NCI-H82 (cell line): ENCODE results near the gene CYP3A7.
"Not testable (repeated sequence)": the region's sequence is repeated elsewhere in the genome, so short reads cannot be mapped to it uniquely, and the experiment has no call there.

ENCODE experiments used
- DNase-seq: peaks from one replicate; lab custom pipeline; 2025; lab: John Stamatoyannopoulos, UW

CYP3A7 gene

GRCh38 chr7:99734987-99735386 is at the start of gene CYP3A7:
Gene CYP3A7, minus strand, starts transcription at chr7:99735196. Its CDS starts 103 bp downstream, at chr7:99735093.
- no peak for DNase-seq

GRCh38 chr7:99784007-99784406 is 49.0 kb upstream of the CYP3A7 start, which contains the start of gene CYP3A4:
Gene CYP3A4, minus strand, starts transcription at chr7:99784184. Its CDS starts 103 bp downstream, at chr7:99784081.
- no peak for DNase-seq

DNA sequence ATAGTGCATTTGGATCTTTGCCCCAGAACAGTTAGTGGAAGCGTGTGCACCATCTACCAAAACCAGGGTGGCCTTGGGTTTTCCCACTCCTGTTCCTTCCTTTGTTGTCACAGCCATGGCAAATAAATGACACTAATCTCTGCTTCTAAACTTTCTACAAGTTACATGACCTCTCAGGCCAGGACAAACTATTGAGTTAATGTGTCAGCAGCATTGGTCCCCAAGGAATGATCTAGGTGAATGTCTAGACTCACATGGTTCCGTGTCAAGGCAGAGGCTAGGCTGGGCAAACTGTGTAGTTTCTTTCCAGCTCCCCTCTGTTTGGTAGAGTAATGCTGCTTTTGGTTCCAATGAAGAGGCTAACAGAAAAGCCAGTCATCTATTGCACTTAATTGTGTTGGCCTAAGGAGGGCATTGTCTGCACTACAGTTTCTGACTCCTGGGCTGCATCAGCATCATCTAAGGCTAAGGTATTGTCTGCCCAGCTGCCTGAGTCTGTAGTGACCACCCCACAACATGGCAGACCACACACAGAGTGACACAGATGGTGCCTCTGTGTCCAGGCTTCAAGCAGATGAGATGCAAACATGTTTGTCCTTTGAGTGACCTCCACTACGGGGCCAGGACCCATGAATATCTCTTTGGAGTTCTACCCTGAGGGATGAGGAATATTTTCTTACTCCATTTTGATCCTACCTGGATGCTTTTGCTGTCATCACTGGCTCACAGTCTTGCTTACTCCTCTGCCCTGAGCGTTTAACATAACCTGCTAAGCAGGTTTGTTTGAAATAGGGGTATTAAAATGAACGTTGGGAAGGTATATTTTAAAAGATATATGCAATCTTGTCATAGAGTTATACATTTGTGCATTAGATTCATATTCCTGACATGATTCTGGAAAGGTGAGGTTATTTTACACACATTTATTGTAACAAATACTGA is 47.3 kb upstream of the CYP3A7 start:
- DNase-seq = no peak

DNA sequence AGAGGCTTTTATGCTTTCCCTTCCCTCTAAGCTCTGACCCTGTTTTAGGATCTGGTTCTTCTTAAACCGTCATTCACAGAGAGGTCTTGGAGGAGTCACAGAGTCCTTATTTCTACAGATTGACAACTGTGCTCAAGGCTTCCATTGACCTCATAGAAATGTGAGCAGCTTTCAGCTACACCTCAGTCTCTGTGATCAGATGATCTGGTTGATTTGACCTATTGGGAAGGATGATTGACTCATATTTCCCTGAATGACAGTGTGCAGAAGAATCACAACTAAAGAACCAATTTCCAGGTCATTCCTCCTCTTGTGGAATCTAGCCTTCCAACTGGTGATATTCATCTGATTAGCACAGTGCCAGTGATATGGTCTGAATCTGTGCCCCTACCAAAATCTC is 45.6 kb upstream of the CYP3A7 start:
- DNase-seq = no peak

DNA sequence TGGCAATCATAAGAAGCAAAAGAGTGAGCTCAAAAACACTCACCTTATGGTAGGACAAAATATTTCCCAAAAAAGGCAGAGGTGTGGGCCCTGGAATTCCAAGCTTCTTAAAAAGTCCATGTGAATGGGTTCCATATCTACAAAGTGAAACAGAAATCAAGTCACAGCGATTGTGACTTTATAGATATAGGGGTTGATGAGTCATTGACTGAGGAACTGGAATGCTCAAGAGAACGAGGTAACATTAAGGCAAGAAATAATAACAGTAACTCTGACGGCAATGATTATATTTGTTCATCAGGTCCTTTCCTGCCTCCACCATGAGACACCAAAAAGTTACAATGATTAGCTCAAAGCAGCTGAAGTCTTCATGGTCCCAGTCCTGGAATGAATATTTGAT is 45.0 kb upstream of the CYP3A7 start:
- no peak for DNase-seq

GRCh38 chr7:99778880-99779279 is 43.9 kb upstream of the CYP3A7 start:
- no peak for DNase-seq

- not testable (repeated sequence) for DNase-seq
These were observed 38.4 kb upstream of the CYP3A7 start for GRCh38 chr7:99773395-99773794.

GRCh38 chr7:99772565-99772964 is 37.6 kb upstream of the CYP3A7 start:
- DNase-seq = no peak

DNA sequence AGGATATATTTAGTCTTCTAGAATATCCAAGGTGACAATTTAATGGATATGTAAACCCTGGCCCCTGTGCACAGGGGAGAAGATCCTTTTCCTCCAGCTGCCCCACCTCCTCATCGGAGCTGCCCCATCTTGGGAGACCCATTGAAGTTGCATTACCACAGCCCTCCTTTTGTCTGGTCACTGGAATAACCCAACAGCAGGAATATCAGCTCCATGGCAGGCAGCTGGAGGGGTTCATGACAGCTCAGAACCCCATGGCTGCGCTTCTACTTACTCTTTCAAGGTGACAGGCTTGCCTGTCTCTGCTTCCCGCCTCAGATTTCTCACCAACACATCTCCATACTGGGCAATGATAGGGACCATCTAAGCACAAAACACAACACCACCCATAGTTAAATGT is 34.5 kb upstream of the CYP3A7 start:
- DNase-seq = not testable (repeated sequence)

DNA sequence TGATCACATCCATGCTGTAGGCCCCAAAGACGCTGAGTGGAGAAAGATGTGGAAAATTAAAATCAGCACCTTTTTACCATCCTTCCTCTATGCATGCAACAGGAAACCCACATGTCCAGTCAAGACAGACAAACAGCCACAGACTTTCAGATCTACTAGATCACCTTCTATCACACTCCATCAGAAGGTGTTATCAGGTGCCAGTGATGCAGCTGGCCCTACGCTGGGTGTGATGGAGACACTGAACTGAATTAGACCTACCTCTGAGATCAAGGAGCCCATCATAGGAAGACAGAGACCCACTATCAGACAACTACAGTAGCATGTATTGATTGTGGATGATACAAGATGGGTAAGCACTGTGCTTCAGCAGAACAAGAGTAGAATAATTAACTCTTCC is 33.5 kb upstream of the CYP3A7 start:
- no peak for DNase-seq

GRCh38 chr7:99767662-99768061 is 32.7 kb upstream of the CYP3A7 start:
- DNase-seq = no peak

- DNase-seq = no peak
These were observed 31.6 kb upstream of the CYP3A7 start for GRCh38 chr7:99766484-99767099.

- DNase-seq = no peak
These were observed 29.5 kb upstream of the CYP3A7 start for GRCh38 chr7:99764478-99764877.

DNA sequence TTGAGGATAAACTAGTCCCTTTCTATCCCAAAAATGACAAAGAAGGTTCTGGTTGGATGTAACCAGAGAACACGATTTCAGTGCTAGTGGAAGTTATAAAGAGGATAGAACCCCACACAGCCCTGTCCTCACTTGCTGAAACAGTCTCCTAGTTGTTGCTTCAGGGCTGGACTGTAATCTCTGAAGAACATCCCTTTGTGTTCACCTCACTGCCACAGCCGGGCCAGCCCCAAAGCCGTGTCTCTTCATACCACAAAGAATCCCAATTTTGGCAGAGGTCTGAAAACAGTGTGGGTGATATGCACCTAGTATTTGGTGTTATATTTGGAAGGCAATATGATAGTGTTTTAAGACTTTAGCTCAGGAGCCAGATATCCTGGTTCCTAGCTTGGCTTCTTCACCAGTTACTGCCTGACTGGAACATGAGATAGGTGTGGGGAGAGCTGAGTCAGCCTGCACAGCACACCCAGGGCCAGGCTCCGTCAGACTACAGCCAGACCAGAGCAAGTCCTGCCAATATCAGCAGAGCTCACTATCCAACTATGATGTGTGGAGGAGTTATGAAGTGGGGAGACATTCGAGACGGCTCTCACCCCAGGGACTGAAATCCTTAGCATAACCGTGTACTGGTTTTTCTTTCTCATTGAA is 27.8 kb upstream of the CYP3A7 start:
- DNase-seq = no peak

GRCh38 chr7:99755085-99755484 is 20.1 kb upstream of the CYP3A7 start:
- DNase-seq = no peak

DNA sequence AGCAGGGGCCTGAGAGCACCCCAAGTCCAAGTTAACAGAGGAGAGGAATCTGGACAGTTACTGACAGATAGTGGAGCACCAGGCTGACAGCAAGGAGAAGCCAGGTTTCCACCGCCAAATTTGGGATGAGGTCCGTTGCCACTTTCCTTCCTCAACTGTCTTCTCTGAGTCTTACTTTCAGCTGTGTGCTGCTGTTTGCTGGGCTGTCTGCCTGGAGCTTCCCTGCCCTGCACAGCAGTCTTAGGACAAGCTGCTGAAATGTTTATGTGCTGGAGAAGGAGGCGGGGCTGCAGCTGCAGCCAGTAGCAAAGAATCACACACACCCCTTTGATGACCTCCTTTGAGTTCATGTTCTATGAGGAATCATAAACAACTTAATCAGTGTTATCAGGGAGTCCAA is 17.4 kb upstream of the CYP3A7 start:
- DNase-seq = no peak

DNA sequence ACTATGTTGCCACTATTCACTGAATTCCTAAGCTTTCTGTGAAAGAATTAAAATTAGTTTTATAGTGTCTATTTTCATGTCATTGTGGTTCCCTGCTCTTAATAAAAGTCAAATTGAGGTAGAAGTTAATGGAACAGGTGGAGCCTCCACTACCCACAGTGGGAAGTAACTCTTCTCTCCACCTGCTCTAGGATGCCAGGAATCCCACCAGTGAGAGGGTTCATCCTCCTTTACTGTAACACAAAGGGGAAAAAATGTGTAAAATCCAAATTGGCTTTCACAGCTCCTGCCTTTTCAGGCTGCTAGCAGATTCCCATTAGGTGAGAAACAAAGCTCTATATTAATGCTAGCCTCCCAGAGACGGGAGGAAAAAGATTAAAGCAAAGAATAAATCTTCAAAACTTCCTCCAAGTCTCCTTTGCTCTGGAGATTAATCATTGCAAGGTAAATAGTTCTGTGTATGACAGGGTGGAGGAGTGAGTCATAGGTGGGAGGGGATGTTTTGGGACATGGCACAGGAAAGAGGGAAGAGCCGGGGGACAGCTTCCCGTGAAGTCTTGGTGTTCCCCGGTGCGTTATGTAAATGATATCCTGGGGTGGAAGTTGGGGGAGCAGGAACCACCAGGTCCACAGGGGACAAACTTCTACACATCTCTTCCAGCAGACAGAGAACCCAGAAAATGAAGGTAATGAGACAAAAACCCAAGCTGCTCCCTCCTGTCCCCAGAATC is 16.5 kb upstream of the CYP3A7 start:
- DNase-seq = not testable (repeated sequence)

GRCh38 chr7:99748846-99749579 is 14.0 kb upstream of the CYP3A7 start:
- no peak for DNase-seq

DNA sequence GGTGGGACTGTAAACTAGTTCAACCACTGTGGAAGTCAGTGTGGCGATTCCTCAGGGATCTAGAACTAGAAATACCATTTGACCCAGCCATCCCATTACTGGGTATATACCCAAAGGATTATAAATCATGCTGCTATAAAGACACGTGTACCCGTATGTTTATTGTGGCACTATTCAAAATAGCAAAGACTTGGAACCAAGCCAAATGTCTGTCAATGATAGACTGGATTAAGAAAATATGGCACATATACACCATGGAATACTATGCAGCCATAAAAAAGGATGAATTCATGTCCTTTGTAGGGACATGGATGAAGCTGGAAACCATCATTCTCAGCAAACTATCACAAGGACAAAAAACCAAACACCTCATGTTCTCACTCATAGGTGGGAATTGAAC is 11.9 kb upstream of the CYP3A7 start:
- not testable (repeated sequence) for DNase-seq

- DNase-seq = not testable (repeated sequence)
These were observed 10.4 kb upstream of the CYP3A7 start for GRCh38 chr7:99745395-99745794.

DNA sequence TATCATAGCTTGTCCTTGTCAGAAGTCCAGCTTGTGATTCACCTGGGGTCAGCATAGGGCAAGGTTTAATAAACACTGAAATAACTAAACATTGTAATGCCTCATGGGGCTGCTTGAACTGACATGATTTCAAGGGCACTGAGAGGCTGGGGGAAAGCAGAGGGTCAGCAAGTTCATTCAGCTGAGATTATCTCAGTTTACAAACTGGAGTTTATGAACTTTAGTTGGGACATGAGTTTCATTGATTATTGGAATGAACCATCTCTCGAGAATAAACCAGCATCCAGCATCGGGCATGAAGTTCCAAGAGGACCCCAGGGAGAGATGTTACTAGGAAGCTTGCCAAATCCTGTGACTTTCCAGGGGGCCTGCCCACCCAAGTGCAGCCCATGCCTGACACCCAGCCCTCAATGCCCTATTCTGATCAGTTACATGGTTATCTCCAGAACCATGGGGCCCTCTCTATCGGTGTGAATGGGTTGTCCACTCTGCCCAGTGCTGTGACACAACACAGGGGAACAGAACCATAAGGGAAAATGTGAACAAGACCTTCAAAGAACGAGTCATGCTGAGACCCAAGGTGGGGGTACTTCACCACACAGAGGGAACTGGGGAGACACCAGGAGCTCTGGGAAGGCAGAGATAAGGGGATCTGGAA is 7.9 kb upstream of the CYP3A7 start:
- no peak for DNase-seq
